ENCODE measurements around the gene LPAR6. TPM values are rescaled to one million over a fixed set of nuclear protein-coding genes. Genes with fewer than 3 reads are reported as not detected.
A peak's percentile ranks its signal among the peaks of the same experiment; 100 is the strongest.
"Not testable (repeated sequence)": the region's sequence is repeated elsewhere in the genome, so short reads cannot be mapped to it uniquely, and the experiment has no call there.

The LPAR6 gene
- total and polyA plus RNA-seq, 8 donors = 20.6 to 59.0 (median 47.9) TPM

DNA sequence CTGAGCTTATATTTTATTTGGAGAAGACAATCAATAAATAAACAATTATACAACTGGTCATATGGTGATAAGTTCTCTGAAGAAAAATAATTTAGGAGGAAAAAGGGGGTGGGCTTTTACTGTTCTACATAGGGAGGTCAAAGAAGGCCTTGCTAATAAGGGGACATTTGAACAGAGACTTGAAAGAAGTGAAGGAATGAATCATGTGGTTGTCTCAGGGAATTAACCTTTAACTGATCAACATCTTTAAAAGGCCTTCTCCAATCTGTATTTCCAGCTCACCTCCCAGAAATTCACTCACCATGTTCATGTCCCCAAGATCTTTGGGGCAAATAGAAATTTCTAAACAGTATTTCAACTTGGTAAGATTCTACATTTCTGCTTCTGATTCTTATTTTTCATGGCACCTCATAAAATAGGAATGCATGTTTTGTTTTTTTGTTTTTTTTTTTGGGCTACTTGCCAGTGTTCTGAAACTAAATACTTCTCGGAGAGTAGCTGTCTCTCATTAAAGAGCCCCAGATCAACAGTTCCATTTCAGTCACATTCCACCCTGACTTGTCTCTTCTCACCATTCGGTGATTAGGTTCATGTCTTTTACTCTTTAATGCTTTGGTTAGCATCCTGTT, 19.2 kb upstream of the LPAR6 start:
- ATAC-seq (no peak), DNase-seq (no peak)
- intact Hi-C loops (cut with DNase I) = no loop called here
- no peaks in the 10 kb centered on the region for H3K36me3 ChIP-seq
- TF ChIP-seq CTCF (IDR thresholded peaks at IDR 0.05) = no peak
- no peaks in the 10 kb centered on the region for H3K9me3 ChIP-seq
- peak overlapping the region in 1 of 2 donors; percentile 50 for H3K27ac ChIP-seq
- H3K27me3 ChIP-seq = no peaks in the 10 kb centered on the region
- peaks cover 8 to 11% of the 10 kb centered on the region in 2 donors for H3K4me1 ChIP-seq
- no peak overlapping the region for H3K4me3 ChIP-seq

DNA sequence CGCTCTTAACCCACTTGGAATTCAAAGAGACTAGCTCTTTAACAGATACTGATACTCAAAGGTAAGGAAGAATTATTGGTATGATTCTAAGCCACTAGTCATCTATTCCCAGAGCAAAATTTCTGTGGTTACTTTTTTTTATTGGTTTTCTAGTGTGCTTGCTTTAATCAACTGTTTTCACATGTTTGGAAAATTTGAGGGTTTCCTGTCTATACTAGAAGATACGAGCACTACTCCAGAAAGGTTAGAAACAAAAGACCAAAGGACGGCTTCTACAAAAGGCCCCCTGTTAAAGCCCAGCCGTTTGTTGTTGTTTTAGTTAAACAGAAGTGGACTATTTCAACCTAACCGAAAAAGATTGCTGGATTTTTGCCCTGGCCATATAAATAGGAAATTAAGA, 18.5 kb upstream of the LPAR6 start:
- Histone ChIP-seq H3K9me3 (no peaks in the 10 kb centered on the region), H3K4me1 (peaks cover 5 to 8% of the 10 kb centered on the region in 2 donors), H3K36me3 (no peaks in the 10 kb centered on the region), H3K27ac (peak overlapping the region in 1 of 2 donors; percentile 50), H3K4me3 (no peak overlapping the region), H3K27me3 (no peaks in the 10 kb centered on the region)
- DNase-seq (no peak), ATAC-seq (no peak)
- TF ChIP-seq CTCF (IDR thresholded peaks at IDR 0.05) = no peak
- intact Hi-C loops (cut with DNase I) = no loop called here

DNA sequence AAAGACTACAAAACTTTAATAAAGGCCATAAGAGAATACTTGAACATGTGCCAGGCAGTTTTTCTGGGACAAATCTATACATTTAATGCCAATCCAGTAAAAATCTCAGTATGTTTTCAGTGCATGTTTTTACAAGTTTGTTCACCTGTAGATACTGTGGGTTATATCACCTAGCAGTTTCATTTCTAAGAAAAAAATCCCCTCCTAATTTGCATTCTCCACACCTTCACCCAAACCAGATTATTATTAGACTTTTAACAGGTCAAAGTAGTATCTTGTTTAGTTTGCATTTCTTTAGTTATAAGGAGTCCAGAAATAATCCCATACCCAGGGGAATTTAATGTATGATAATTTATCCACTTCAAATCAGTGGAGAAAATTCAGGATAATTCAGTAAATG, 17.0 kb upstream of the LPAR6 start:
- Histone ChIP-seq H3K9me3 (no peaks in the 10 kb centered on the region), H3K4me1 (peaks cover 0 to 8% of the 10 kb centered on the region in 2 donors), H3K27ac (no peak overlapping the region), H3K4me3 (no peak overlapping the region), H3K27me3 (no peaks in the 10 kb centered on the region), H3K36me3 (no peaks in the 10 kb centered on the region)
- ATAC-seq (no peak), DNase-seq (no peak)
- intact Hi-C loops (cut with DNase I) = no loop called here
- no peak for TF ChIP-seq CTCF (IDR thresholded peaks at IDR 0.05)

DNA sequence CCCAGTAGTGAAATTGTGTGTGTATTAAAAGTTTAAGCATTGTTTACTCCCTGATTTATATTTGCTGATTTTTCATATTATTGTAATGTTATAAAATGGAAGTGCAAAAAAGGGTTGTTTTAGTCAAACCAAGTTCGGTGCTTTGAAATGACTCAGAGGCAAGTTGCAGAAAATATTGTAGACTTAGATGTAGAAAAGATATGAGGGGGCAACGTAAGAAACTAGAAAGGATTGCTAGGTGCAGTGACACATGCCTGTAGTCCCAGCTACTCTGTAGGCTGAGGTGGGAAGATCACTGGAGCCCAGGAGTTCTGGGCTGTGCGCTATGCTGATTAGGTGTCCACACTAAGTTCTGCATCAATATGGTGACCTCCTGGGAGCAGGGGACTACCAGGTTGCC, 16.1 kb upstream of the LPAR6 start:
- H3K9me3 ChIP-seq = no peaks in the 10 kb centered on the region
- intact Hi-C loops (cut with DNase I) = no loop called here
- no peaks in the 10 kb centered on the region for H3K36me3 ChIP-seq
- H3K27me3 ChIP-seq = no peaks in the 10 kb centered on the region
- TF ChIP-seq CTCF (IDR thresholded peaks at IDR 0.05) = no peak
- no peak for DNase-seq
- no peak overlapping the region for H3K4me3 ChIP-seq
- peaks cover 0 to 8% of the 10 kb centered on the region in 2 donors for H3K4me1 ChIP-seq
- ATAC-seq = no peak
- H3K27ac ChIP-seq = no peak overlapping the region

- H3K27me3 ChIP-seq; H3K4me1 ChIP-seq; DNase-seq; ATAC-seq; intact Hi-C loops (cut with DNase I); H3K36me3 ChIP-seq; H3K4me3 ChIP-seq; H3K9me3 ChIP-seq; H3K27ac ChIP-seq: not testable (repeated sequence)
Observed at GRCh38 chr13:48426755-48427298, 13.9 kb upstream of the LPAR6 start.

GRCh38 chr13:48426052-48426451, 13.1 kb upstream of the LPAR6 start:
- Histone ChIP-seq H3K4me1 (no peaks in the 10 kb centered on the region), H3K4me3 (no peak overlapping the region), H3K9me3 (no peaks in the 10 kb centered on the region), H3K36me3 (no peaks in the 10 kb centered on the region), H3K27ac (no peak overlapping the region), H3K27me3 (no peaks in the 10 kb centered on the region)
- no peak for TF ChIP-seq CTCF (IDR thresholded peaks at IDR 0.05)
- DNase-seq = no peak
- intact Hi-C loops (cut with DNase I) = no loop called here
- no peak for ATAC-seq
